IPS DF 4.7 (cell line): ENCODE data around the gene CTNNA3.

ENCODE experiments used
- DNase-seq: peaks from one replicate; pipeline ENCODE4 v3.0.0-alpha.2; 2013; ENCODE audit warnings: low spot score; ENCODE audit errors: extremely low read depth

The CTNNA3 gene

GRCh38 chr10:66941491-66941890 lies 754.5 kb downstream of the CTNNA3 start:
- DNase-seq = no peak

DNA sequence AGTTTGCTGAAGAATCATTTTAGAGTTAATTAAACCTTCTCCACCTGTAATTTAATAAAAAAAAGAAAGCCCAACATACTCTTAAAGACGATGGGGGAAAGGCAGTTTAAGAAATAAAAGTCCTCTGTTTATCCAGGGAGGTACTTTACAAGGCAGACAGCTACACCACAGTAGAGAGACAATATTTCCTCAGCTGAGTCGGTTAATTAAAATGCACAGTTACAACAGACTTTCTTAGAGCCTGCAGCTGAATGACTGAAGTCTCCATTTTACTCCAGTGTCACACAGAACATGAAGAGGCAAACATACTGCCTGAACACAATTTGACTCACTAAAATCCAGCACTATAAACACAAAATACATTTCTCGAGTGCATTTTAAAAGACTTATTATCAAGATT lies 755.0 kb downstream of the CTNNA3 start:
- DNase-seq = no peak

DNA sequence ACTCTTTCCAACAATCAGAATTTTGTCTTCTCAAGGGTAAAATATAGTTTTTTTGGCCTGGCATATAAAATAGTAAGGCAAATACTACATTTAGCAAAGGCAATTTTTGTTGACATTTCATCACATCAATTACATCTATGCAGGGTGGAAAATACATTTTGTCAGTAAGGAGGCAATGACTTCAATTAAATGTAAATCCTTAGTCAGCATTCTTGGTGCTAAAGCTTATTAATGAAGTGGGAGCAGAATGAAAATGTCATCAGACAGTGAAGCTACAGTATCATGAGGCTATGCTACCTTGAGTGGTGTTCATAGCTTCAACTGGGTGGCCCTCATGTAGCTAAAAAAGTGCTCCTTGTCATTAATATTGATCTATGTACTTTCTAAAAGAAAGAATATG lies 761.3 kb downstream of the CTNNA3 start:
- no peak for DNase-seq

- DNase-seq = no peak
Measured at GRCh38 chr10:66931949-66932343, 764.0 kb downstream of the CTNNA3 start.

GRCh38 chr10:66931340-66931948 lies 764.6 kb downstream of the CTNNA3 start:
- DNase-seq = peak; percentile 46

DNA sequence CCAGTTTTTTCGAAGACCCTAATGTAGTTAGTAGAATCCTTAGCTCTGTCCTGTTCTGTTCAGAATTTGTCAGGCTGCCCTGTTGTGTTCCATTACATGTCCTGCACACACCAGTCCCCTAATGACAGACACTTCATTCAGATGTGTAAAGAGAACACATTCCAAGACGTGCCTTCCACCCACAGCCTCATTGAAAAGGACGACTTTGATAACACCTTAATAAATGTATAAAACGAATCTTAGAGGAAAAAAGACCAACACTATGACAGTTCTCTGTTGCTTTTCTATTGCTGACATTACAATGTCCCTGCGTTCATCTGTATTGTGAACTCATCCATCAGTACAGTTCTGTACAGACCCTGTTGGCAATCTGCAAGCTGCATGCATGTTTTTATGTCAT lies 766.6 kb downstream of the CTNNA3 start:
- no peak for DNase-seq

- no peak for DNase-seq
Measured at GRCh38 chr10:66928776-66929175, 767.2 kb downstream of the CTNNA3 start.

- DNase-seq = no peak
Measured at GRCh38 chr10:66927971-66928770, 767.8 kb downstream of the CTNNA3 start.

DNA sequence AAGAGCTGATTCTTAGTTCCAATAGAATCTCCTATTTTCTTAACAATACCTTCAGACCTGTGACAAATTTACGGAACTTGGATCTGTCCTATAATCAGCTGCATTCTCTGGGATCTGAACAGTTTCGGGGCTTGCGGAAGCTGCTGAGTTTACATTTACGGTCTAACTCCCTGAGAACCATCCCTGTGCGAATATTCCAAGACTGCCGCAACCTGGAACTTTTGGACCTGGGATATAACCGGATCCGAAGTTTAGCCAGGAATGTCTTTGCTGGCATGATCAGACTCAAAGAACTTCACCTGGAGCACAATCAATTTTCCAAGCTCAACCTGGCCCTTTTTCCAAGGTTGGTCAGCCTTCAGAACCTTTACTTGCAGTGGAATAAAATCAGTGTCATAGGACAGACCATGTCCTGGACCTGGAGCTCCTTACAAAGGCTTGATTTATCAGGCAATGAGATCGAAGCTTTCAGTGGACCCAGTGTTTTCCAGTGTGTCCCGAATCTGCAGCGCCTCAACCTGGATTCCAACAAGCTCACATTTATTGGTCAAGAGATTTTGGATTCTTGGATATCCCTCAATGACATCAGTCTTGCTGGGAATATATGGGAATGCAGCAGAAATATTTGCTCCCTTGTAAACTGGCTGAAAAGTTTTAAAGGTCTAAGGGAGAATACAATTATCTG lies 768.6 kb downstream of the CTNNA3 start:
- no peak for DNase-seq

DNA sequence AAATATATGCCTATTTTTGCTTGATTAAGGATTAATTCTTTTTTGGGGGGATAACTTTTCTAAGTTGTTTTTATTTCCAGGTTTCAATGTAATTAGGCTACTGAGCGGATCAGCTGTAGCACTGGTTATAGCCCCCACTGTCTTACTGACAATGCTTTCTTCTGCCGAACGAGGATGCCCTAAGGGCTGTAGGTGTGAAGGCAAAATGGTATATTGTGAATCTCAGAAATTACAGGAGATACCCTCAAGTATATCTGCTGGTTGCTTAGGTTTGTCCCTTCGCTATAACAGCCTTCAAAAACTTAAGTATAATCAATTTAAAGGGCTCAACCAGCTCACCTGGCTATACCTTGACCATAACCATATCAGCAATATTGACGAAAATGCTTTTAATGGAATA lies 769.2 kb downstream of the CTNNA3 start:
- no peak for DNase-seq

DNA sequence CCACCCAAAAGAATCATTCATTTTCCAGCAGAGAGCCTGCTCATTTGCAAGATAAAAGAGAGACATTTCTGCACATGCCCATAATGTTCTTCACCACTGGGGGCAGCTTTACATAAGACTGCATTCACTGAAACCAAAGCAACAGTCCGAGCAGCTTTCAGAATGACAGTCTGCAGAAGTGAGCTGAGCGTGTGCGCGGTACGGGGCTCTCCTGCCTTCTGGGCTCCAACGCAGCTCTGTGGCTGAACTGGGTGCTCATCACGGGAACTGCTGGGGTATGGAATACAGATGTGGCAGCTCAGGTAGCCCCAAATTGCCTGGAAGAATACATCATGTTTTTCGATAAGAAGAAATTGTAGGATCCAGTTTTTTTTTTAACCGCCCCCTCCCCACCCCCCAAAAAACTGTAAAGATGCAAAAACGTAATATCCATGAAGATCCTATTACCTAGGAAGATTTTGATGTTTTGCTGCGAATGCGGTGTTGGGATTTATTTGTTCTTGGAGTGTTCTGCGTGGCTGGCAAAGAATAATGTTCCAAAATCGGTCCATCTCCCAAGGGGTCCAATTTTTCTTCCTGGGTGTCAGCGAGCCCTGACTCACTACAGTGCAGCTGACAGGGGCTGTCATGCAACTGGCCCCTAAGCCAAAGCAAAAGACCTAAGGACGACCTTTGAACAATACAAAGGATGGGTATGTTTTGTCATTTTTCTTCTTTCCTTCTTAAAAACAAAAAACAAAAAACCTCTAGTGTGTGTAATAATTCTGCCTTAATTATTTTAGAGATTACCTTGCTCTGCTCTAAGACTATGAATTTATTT lies 769.9 kb downstream of the CTNNA3 start, which contains the start of gene LRRTM3:
Gene LRRTM3 (plus strand): TSS at position 141 of the 820 bp plus-strand sequence.
- DNase-seq = peak; percentile 91

DNA sequence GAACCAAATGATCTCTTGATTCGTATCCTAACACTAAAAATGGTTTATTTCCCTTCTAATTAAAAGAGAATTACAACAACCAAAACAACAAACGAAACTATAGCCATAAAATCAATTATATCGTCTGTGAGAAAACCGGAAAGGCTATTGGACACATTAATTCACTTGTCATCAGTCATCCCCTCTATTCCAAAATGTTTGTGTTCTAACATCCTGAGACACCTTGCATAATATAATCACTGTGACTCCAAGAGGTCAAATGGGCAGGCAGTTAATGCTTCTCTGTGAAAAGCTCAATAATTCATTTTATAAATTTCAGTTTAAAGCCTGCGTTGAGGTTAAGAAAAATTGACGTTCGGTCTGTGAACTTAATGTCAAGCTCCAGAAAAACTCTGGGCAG lies 770.6 kb downstream of the CTNNA3 start:
- no peak for DNase-seq

DNA sequence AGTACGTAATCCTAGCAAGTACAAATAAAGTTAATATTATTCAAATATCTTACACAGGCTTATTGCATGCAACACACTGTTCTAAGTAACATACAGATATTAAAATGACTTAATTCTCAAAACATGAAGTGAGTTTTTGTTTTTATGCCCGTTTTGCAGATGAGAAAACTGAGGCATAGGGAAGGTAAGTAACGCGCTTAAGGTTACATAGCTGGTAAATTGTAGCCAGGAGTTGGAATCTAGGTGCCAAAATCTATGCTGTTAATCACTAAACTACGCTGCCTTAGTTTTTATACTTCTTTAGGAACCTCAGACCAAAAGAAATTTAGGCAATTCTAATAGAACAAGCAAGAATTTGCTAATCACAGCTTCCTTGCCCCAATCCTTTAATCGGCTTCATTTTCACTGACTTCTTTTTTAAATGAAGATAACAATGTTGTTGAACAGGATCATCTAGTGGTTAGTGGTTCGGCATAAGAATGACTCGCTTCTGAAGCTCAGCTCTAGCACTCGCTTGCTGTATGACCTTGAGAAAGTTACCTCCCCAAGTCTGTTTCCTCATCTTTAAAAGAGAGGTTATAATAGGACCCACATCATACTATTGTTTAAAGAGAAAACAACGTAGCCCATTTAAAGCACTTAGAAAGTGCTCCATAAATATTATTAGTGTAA lies 771.2 kb downstream of the CTNNA3 start:
- DNase-seq = no peak

GRCh38 chr10:66919248-66919647 lies 776.7 kb downstream of the CTNNA3 start:
- DNase-seq = no peak

DNA sequence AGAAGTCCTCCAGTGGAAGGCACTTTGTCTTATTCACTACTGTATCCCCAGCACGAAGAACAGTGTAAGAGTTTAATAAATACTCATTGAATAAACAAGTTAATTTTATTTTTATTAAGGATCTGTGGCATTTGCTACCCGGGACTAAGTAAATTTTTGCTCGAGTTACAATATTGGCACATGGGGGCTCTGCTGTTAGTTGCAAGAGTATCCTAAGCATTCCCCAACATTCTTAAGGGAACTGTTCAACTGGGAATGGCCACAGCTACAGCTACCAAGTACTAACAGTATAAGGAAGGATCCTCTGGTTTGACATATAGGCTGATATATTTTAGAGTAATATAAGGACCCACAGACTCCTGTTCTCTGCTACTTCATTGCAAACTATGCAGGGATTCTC lies 778.9 kb downstream of the CTNNA3 start:
- no peak for DNase-seq

GRCh38 chr10:66916030-66916429 lies 780.0 kb downstream of the CTNNA3 start:
- no peak for DNase-seq

DNA sequence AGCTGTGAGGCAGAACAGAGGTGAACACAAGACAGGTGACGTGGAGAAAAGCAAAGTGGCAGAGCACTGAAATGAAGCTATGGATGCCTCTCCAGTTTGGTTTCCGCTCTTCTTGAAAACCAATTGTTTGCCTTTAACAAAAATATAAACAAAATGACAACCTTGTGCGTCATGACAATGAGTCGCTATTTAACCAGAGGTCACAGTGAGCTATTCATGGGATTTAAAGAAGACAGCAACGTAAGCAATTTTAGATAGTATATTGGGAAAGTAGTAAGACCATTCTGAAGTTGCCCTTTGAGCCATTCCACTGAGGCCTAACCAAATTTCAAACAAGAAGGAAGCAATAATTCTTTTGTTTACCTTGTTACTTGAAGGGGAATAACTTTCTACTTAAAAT lies 785.3 kb downstream of the CTNNA3 start:
- no peak for DNase-seq

GRCh38 chr10:66892871-66893270 lies 803.1 kb downstream of the CTNNA3 start:
- DNase-seq = no peak

DNA sequence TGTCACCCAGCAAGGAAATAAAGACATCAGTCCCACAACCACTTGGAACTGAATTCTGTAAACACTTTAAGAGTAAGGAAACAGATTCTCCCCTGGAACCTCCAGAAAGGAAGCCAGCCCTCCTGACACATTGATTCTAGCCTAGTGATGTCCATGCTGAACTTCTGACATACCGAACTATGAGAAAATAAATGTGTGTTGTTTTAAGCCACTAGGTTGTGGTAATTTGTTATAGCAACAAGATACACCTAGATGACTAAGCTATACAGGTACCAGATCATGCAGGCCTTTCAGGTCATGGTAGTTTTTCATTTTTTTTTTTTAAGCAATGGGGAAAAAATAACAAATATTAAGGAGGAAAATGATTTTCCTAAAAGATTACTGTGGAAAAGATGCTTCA lies 807.8 kb downstream of the CTNNA3 start:
- no peak for DNase-seq

DNA sequence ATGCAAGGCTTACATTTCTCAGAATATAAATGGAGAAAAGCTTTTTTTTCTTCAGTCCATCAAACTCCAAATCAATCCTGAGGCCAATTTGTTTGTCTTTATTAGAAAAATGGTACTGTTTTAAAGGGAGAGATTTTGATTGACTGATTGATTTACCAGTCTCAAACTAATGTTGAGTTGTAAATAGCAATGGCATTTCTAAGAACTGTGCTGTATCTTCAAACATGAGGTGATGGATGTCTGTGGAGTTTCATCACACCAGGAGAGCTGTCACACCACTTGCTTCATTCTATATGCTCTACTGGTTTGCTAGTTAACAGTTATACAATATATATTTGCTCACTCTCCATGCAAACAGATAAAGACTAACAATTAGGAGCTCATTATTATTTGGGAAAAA lies 809.1 kb downstream of the CTNNA3 start:
- no peak for DNase-seq

- DNase-seq = no peak
Measured at GRCh38 chr10:66882271-66882670, 813.7 kb downstream of the CTNNA3 start.
